GM18508 (cell line): ENCODE results near the gene CALML3.
"Not testable (repeated sequence)": the region's sequence is repeated elsewhere in the genome, so short reads cannot be mapped to it uniquely, and the experiment has no call there.

Source experiments
- ATAC-seq: cut with Tn5 transposase; IDR thresholded peaks from one replicate; pipeline ENCODE4 v1.9.1; 2021; ENCODE audit warnings: moderate number of reproducible peaks; ENCODE audit not compliant: insufficient read depth, unreplicated experiment

Gene CALML3

GRCh38 chr10:5551531-5552375 is 27.0 kb downstream of the CALML3 start:
- ATAC-seq, result no peak

DNA sequence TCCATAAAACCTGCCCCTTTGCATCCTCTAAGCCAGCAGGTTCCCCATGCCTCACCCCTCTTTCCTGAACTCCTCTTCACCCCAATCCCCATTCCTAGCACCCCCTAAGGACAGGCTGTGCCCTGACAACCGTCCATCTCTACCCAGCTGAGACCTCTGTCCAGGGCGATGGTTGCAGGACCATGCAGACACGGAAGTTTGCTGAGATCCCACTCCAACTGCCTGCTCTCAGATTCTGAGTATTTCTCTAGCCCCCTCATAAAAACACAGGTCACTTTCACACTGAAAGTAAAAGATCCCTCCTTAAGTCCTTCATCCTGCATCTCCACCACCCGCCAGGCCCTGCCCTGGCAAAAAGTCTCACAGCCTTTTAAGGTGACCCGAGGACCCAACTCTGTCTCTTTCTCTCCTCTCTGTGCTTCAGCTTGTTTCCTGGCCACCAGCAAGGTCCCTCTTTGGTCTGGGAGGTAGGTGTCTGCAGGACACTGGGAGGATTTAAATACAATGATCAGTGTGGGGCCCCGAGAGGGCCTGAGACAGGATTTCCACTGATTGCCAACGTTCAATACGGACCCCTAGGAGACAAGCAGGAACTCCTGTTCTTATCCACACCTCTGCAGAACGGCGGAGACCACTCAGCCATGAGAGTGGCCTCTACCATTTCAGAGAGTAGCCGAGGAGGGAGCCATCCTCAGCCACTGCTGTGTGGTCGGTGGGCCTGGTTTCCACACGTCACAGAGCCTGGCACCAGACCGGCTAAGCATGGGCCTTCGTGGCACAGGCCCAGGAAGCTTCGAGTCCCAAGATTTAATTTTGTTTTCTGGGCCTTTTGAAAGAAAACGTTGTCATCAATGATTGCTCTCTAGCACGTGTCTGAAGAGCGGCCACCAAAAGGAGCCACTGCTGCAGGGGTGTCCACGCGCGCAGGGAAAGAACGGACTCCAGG is 27.9 kb downstream of the CALML3 start:
- ATAC-seq, result no peak

DNA sequence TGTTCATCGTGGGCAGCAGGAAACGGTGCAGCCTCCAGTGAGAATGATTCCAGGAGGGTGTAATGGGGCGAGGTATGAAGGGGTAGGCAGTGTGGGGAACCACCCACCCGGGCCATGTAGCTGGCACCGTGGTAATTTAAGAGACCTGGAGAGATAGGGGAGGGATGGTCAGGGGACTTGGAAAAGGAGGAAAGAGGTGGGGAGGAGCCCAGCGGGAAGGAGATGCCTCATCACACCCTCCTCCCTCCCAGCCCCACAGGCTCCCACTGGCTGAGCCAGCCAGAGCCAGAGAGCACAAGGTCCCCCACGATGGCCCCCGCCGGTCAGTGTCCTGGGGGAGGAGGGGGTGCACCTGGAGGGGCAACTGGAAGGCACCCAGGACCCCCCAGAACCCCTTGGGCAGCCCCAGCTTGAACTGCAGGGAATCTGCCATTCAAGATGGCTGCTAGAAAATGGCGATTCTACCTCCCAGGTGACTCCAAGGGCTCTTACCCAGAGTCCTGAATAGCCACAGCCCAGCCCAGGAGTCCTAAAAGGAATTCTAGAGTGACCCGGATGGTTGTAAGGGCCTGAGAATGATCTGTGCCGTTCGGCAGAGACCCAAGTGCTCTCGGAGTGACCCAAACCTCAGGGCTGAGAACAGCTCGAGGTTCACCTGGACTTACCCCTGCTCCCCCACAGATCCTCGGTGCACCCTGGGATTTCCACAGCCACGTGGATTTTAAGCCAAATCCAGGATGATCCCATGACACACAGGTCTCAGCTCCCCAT is 28.8 kb downstream of the CALML3 start:
- no peak for ATAC-seq

DNA sequence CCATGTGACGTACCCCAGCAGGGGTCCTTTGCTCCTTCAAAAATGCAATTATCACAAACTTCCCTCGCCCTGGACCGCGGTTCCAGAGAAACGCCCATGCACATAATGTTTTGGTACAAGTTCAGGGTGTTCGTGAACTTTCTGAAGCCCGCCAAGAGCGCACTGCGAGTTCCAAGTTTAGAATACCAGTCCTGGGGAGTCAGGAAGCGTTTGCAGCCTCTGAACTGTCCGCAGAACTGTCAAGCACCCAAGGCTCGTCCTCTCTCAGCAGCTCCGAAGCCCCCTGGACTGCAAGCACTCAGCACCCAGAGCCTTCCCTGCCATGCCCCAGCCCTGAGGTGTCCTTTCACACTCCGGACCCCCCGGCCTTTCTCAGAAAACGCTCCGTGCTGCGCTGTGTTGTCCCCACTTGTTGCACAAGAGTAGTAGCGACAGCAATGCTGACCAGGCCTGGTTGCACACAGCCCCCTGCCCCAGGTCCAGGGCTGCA is 30.3 kb downstream of the CALML3 start:
- no peak for ATAC-seq

DNA sequence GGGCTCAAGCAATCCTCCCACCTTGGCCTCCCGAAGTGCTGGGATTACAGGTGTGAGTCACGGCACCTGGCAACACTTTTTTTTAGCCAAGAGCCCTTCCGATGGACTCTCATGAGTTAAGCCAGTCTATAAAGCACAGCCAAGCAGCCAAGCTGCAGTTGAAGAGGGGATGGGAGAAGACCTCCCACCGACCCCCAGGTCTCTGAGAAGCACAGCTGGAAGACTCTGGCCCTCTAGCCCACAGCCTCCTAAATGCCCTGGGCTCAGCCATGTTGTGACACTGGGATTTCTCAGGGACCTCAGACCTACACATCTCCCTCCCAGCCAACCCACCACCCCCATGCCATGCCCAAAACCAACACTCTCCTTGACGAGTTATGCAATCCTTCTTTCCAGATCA is 31.1 kb downstream of the CALML3 start:
- ATAC-seq, result no peak

- no peak for ATAC-seq
Measured at GRCh38 chr10:5556576-5556975, 31.8 kb downstream of the CALML3 start.

DNA sequence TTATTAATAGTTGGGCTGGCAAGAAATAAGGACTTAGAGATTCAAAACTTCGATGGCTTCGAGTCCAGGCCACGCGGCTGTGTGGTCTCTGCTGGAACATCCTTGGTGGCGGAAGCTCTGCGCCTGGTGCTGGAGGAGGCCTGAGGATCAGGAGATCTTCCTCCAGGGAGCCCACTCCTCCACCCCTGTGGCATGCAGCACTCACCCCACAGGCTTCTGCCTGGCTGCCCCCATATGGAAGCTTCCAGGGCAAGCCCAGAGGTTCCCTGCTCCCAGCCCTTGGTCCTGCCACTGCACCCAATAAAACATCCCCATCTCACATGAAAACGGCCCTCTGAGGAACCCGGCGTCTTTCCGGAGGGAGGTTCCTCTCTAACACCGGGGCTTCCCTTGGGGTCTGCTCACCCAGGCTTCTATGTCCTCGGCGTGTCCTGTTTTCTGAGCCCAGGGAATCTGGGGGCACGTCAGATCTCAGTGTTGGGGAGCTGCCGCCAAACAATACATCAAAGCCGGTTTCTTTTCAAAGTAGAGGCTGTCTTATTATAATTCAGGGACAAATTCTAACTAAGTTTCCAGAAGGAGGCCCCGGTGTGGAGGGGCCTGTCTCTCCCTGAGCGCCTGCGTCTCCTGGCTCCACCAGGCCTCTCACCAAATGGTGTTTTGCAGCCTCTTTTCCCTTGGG is 32.4 kb downstream of the CALML3 start:
- ATAC-seq, result no peak

DNA sequence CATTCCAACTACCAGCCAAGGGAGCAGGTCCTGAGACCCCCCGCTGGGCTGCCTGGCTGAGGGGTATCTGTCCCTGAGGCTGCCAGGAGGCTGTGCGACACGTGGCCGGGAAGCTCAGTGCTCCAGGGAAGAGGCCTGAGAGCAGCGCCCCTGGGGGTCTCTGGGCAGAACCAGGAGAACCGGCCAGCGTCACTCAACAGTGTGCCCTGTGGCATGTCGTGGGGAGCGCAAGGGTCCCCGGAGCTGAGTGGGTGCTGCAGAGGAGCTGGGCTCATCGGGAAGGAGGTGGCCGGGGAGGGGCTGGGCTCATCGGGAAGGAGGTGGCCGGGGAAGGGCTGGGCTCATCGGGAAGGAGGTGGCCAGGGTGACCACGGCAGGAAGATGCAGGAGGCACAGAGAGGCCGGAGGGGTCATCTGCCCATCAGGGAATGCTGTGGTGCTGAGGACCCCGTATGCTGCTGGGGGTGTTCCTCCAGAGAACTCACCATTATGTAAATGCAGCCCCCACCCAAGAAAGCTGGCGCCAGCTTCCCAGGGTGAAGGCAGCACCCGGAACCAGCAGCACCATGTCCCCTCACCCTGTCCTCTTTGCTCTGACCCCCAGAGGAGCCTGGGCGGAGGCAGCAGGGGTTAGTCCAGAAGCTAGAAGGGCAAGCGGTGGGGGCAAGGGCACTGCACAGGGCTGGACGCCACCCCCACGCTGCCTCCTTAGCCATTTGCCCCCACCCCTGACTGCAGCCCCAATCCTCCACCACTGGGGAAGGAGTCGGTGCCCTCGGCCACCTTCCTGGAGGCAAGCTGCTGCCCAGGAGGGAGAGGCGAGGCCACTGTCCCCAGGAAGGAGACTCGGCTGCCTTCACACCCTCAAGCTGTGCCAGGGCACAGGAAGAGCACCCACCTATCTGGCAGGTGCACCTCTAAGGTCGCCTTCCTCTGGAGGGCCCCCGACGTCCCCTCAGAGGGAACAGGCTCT is 33.3 kb downstream of the CALML3 start:
- no peak for ATAC-seq

DNA sequence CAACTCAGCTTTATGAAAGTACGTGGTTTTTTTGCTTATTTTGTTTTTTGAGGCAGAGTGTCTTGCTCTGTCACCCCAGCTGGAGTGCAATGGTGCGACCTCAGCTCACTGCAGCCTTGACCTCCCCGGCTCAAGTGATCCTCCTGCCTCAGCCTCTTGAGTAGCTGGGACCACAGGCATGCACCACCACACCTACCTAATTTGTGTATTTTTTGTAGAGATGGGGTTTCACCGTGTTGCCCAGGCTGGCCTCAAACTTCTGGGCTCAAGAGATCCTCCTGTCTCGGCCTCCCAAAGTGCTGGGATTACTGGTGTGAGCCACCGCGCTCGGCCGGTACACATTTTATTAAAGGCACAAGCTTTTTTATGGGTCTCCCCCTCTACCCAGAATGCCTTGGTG is 34.3 kb downstream of the CALML3 start:
- ATAC-seq, result not testable (repeated sequence)

- ATAC-seq, result no peak
Measured at GRCh38 chr10:5559642-5560141, 34.9 kb downstream of the CALML3 start.

DNA sequence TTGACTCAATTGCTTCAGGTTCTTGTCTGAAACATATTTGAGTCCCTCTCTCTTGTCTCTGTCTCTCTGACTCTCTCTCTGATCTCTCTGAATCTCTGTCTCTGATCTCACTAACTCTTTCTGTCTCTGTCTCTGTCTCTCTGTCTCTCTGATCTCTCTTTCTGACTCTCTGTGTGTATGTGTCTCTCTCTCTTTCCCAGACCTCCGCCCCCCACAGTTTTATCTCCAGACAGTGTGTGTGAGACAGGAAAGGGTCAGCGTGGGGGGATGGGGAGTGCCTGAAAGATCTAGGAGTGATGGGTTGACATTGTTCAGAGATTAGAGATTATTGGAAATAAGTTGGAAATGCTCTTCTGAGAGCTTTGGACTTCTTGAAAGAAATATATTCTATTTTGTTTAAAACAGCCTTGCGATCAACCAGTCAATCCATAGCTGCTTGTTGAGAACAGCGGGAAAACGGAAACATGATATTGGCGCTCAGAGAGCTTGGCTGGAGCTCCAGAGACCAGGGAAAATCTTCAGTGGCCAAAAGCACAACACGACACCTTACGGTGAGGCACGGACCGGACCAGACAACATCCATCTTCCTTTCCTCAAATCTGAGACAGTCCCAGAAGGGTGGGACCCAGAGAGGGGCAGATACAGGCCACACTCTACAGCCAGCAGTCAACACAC is 35.5 kb downstream of the CALML3 start:
- ATAC-seq, result no peak

- ATAC-seq, result no peak
Measured at GRCh38 chr10:5560817-5561703, 36.3 kb downstream of the CALML3 start.

GRCh38 chr10:5561704-5562645 is 37.2 kb downstream of the CALML3 start:
- no peak for ATAC-seq

DNA sequence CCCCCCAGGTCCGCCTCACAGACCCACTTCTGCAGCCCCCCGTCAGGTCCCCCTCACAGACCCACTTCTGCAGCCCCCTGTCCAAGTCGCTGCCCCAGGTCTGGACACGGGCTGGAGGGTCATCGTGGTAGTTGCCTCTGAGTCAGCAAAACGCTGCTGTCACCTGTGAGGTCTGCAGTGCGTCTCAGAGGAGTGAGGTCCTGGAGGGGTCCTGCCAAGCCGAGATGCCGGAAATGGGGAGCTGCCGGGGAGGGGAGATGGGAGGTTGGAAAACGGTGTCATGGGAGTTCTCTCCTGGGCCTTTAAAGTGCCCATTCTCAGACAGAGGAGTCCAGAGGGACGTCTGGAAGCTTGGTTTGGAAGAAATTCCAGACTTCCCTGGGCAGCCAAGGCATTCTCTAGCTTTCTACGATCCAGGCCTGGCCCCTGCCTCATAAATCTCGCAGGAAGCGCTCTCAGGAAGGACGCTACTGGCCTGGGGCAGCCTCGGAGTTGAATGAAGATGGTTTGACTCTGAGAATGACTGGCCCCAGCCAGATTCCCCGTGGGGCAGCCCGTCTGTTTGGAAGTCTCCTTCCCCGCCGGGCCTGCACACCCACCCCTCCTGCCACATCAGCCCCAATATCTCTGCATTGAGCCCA is 38.7 kb downstream of the CALML3 start:
- ATAC-seq, result no peak

- ATAC-seq, result no peak
Measured at GRCh38 chr10:5563991-5564536, 39.3 kb downstream of the CALML3 start.
